Gastrocnemius medialis (tissue), 4 donors: Measurements from ENCODE around the gene RNF14. TPM values are rescaled to one million over a fixed set of nuclear protein-coding genes. Genes with fewer than 3 reads are reported as not detected.

Experiments
- ATAC-seq, 2 donors: fragments of 150-250 bp; one replicate each; pipeline ENCODE4 v1.9.1; 2016
- DNase-seq, 2 donors: peaks; one replicate each; pipeline ENCODE4 v3.0.0-alpha.2; 2019
- H3K27ac ChIP-seq, 4 donors: fragments of 200-600 bp; sonication (generic); 1 replicate in 1 of 4; 2 replicates in 3 of 4; pipeline ENCODE4 v1.5.1; 2016 to 2018; ENCODE audit warnings: mild to moderate bottlenecking in 2 of 4, moderate library complexity in 1 of 4
- H3K27me3 ChIP-seq, 3 donors: fragments of 200-600 bp; sonication (generic) in 2 of 3; 1 replicate in 1 of 3; 2 replicates in 2 of 3; pipeline versions ENCODE4 v1.5.1 to v1.6.0; 2016 to 2019; ENCODE audit warnings: mild to moderate bottlenecking in 1 of 3, moderate library complexity in 1 of 3
- H3K36me3 ChIP-seq, 2 donors: fragments of 200-600 bp; sonication (generic) in 1 of 2; one replicate each; pipeline ENCODE4 v1.5.1; 2017 to 2018
- H3K4me1 ChIP-seq, 2 donors: fragments of 200-600 bp; sonication (generic) in 1 of 2; one replicate each; pipeline ENCODE4 v1.5.1; 2016 to 2017; ENCODE audit warnings: mild to moderate bottlenecking in 2 of 2
- H3K4me3 ChIP-seq, 4 donors: fragments of 200-600 bp; sonication (generic) in 3 of 4; 1 replicate in 1 of 4; 2 replicates in 3 of 4; pipeline ENCODE4 v1.5.1; 2016 to 2019; ENCODE audit warnings: mild to moderate bottlenecking in 2 of 4
- H3K9me3 ChIP-seq, 3 donors: fragments of 200-600 bp; sonication (generic) in 2 of 3; 1 replicate in 1 of 3; 2 replicates in 2 of 3; pipeline ENCODE4 v1.5.1; 2016 to 2019
- POLR2A ChIP-seq, 2 donors: fragments of 450-650 bp; IDR thresholded peaks; one replicate each; pipeline ENCODE4 v1.6.1; 2017; ENCODE audit warnings: antibody characterized with exemption in 2 of 2, mild to moderate bottlenecking in 2 of 2, moderate library complexity in 2 of 2
- in situ Hi-C, 4 donors: fragments of 200-750 bp; cut with MboI; loops; one replicate each; pipeline versions ENCODE4 v1.15.0 to v1.8.0; 2017; ENCODE audit warnings: low sequenced_read_pairs in 4 of 4
- intact Hi-C: fragments of 100-400 bp; cut with DNase I; formaldehyde crosslinking; loops from one replicate; pipeline ENCODE4 v1.15.1; 2023; ENCODE audit warnings: low total_unique reads
- total RNA-seq, 4 donors: library from RNA; depleted of rRNA; stranded (reverse); fragments of >200 nt; gene quantifications; one replicate each; pipeline versions ENCODE4 v1.1.0 to v1.2.3, GENCODE V29; 2016
- TF ChIP-seq, protein P1 (sequence below), 5 experiments: fragments of 450-650 bp in 3 of 5; fragments of 200-600 bp in 2 of 5; sonication (generic) in 2 of 5; IDR thresholded peaks in 4 of 5; conservative IDR thresholded peaks in 1 of 5; 1 replicate in 4 of 5; 2 replicates in 1 of 5; pipeline ENCODE4 v1.5.1; 2016 to 2019; ENCODE audit warnings: antibody characterized with exemption in 5 of 5, mild to moderate bottlenecking in 3 of 5, moderate library complexity in 3 of 5

The RNF14 gene
- total RNA-seq, 4 donors from 2014 or later, result 71.4 to 107 (median 84.5) TPM

DNA sequence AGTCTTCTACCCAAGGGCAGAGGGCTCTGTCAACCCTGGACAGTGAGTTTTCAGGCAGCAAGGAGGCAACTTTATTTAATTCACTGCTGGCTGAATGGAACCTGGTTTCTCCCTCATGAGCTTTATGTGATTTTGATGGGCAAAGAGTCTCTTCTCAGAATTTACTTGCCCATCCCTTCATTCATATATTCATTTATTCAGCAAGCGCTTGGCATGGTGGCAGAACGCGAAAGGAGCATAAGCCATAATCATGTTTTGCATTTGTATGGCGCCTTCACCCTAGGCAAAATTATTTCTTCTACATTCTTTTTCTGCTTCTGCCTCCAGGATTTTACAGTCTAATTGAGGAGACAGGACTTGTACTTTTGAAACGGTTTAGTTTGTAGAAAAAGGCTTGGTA lies 37.2 kb upstream of the RNF14 start:
- no peaks in the 10 kb centered on the region for H3K9me3 ChIP-seq
- peaks cover 8 to 33% of the 10 kb centered on the region in 2 donors for H3K4me1 ChIP-seq
- TF ChIP-seq, protein P1, sequence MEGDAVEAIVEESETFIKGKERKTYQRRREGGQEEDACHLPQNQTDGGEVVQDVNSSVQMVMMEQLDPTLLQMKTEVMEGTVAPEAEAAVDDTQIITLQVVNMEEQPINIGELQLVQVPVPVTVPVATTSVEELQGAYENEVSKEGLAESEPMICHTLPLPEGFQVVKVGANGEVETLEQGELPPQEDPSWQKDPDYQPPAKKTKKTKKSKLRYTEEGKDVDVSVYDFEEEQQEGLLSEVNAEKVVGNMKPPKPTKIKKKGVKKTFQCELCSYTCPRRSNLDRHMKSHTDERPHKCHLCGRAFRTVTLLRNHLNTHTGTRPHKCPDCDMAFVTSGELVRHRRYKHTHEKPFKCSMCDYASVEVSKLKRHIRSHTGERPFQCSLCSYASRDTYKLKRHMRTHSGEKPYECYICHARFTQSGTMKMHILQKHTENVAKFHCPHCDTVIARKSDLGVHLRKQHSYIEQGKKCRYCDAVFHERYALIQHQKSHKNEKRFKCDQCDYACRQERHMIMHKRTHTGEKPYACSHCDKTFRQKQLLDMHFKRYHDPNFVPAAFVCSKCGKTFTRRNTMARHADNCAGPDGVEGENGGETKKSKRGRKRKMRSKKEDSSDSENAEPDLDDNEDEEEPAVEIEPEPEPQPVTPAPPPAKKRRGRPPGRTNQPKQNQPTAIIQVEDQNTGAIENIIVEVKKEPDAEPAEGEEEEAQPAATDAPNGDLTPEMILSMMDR (IDR thresholded peaks at IDR 0.05 in 4 of 5, conservative IDR thresholded peaks at IDR 0.05 in 1 of 5), result no peak
- TF ChIP-seq POLR2A (IDR thresholded peaks at IDR 0.05), result no peak
- H3K36me3 ChIP-seq, result peaks cover 0 to 97% of the 10 kb centered on the region in 2 donors
- H3K4me3 ChIP-seq, result no peak overlapping the region
- intact Hi-C loops, result no loop called here
- no peaks in the 10 kb centered on the region for H3K27me3 ChIP-seq
- no peak for DNase-seq
- in situ Hi-C loops, result no loop called here
- ATAC-seq, result no peak
- no peak overlapping the region for H3K27ac ChIP-seq

DNA sequence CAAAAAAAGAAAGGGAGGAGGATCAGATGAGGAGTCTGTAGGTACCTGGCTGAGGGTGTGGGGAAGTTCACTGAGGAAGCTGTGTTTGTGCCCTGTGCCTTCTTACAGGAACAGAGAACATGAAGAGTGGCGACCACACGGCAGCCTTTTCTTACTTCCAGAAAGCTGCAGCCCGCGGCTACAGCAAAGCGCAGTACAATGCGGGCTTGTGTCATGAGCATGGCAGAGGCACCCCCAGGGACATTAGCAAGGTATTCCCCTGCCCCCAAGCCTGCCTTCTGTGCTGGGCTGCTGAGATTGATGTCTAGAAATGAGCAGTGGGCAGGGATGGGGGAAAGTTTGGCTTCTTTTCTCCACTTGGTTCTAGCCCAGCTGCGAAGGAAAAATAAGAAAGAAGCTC lies 35.8 kb upstream of the RNF14 start:
- no peak for ATAC-seq
- H3K36me3 ChIP-seq, result peaks cover 0 to 94% of the 10 kb centered on the region in 2 donors
- intact Hi-C loops, result no loop called here
- TF ChIP-seq, protein P1 (IDR thresholded peaks at IDR 0.05 in 4 of 5, conservative IDR thresholded peaks at IDR 0.05 in 1 of 5), result no peak
- no peak for TF ChIP-seq POLR2A (IDR thresholded peaks at IDR 0.05)
- in situ Hi-C loops, result no loop called here
- H3K27ac ChIP-seq, result peak overlapping the region in 1 of 4 donors; percentile 11
- no peak overlapping the region for H3K4me3 ChIP-seq
- H3K4me1 ChIP-seq, result peaks cover 8 to 22% of the 10 kb centered on the region in 2 donors
- no peaks in the 10 kb centered on the region for H3K9me3 ChIP-seq
- no peak for DNase-seq
- no peaks in the 10 kb centered on the region for H3K27me3 ChIP-seq

DNA sequence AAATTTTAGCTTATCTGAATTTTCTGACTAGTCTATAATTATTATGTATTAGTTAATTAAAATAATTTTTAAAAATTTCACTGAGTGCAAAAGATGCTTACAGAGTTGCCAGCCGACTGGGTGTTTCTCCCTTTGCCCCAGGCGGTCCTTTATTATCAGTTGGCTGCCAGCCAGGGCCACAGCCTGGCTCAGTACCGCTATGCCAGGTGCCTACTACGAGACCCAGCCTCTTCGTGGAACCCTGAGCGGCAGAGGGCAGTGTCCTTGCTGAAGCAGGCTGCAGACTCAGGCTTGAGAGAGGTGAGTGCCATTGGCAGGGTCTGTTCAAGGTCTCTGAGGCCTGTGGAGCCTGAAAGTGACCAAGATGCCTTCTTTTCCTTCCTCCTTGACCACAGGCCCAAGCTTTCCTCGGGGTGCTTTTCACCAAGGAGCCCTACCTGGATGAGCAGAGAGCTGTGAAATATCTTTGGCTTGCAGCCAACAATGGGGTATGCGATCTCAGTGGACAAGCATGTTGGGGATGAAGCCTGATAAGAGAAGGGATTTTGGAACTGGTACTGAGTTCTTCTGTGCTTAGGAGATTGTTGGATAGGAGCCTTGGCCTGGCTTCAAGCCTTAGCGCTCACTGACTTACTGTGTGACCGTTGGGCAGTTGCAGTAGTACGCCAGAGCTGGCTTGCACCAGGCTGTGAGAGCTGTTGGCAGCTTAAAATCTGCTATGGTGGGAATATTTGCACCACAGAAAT lies 34.6 kb upstream of the RNF14 start:
- in situ Hi-C loops, result no loop called here
- Histone ChIP-seq H3K4me1 (peaks cover 8 to 11% of the 10 kb centered on the region in 2 donors), H3K27ac (peak overlapping the region in 3 of 4 donors; percentile 29 to 61 (median 35)), H3K27me3 (no peaks in the 10 kb centered on the region), H3K9me3 (no peaks in the 10 kb centered on the region), H3K36me3 (peaks cover 0 to 92% of the 10 kb centered on the region in 2 donors), H3K4me3 (no peak overlapping the region)
- peak in 1 of 2 donors; percentile 20 for ATAC-seq
- peak in 1 of 2 donors; percentile 42 for DNase-seq
- intact Hi-C loops, result no loop called here
- TF ChIP-seq POLR2A (IDR thresholded peaks at IDR 0.05), result no peak
- TF ChIP-seq, protein P1 (IDR thresholded peaks at IDR 0.05 in 4 of 5, conservative IDR thresholded peaks at IDR 0.05 in 1 of 5), result no peak

DNA sequence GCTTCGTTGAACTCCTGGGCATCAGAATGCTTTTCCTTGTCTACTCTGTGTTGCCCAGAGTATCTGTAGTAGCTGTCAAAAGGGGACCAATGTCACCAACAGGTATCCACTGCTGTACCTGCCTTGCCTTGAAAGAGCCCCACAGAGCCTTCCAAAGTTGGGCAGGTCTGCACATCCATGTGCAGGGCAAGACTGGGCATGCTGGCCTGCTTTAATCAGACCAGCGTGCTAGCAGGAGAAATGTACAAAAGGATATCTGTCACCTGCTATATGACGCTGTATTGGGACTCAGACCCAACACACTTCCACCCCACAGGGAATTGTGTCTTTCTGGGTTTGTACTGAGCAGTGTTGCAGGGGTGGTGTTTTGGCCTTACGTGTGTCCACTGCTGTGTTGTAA lies 33.4 kb upstream of the RNF14 start:
- H3K4me3 ChIP-seq, result no peak overlapping the region
- no peak overlapping the region for H3K27ac ChIP-seq
- no peak for TF ChIP-seq POLR2A (IDR thresholded peaks at IDR 0.05)
- TF ChIP-seq, protein P1 (IDR thresholded peaks at IDR 0.05 in 4 of 5, conservative IDR thresholded peaks at IDR 0.05 in 1 of 5), result no peak
- H3K27me3 ChIP-seq, result no peaks in the 10 kb centered on the region
- intact Hi-C loops (no loop called here), in situ Hi-C loops (no loop called here)
- peaks cover 0 to 5% of the 10 kb centered on the region in 2 donors for H3K4me1 ChIP-seq
- DNase-seq (no peak), ATAC-seq (no peak)
- H3K36me3 ChIP-seq, result peaks cover 0 to 86% of the 10 kb centered on the region in 2 donors
- H3K9me3 ChIP-seq, result no peaks in the 10 kb centered on the region
